ENCODE results near the gene MCUB.
A peak's percentile ranks its signal among the peaks of the same experiment; 100 is the strongest.

The MCUB gene

GRCh38 chr4:109729718-109730618 lies 169.9 kb downstream of the MCUB start, which contains the start of gene PLA2G12A:
PLA2G12A (minus strand) TSS chr4:109730070; CDS start chr4:109729809, 261 bp downstream.
- TF ChIP-seq, protein P1, sequence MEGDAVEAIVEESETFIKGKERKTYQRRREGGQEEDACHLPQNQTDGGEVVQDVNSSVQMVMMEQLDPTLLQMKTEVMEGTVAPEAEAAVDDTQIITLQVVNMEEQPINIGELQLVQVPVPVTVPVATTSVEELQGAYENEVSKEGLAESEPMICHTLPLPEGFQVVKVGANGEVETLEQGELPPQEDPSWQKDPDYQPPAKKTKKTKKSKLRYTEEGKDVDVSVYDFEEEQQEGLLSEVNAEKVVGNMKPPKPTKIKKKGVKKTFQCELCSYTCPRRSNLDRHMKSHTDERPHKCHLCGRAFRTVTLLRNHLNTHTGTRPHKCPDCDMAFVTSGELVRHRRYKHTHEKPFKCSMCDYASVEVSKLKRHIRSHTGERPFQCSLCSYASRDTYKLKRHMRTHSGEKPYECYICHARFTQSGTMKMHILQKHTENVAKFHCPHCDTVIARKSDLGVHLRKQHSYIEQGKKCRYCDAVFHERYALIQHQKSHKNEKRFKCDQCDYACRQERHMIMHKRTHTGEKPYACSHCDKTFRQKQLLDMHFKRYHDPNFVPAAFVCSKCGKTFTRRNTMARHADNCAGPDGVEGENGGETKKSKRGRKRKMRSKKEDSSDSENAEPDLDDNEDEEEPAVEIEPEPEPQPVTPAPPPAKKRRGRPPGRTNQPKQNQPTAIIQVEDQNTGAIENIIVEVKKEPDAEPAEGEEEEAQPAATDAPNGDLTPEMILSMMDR (IDR thresholded peaks at IDR 0.05; ENCODE audit: control insufficient read depth, insufficient read depth, low read depth, low read length, missing control alignments): no peak
- peak within 1 kb of the TSS; percentile 74 for H3K4me3 ChIP-seq (ENCODE audit: control insufficient read depth, low read depth, low read length)
- no peak for DNase-seq (ENCODE audit: low read depth)

GRCh38 chr4:109730619-109731545 lies 170.8 kb downstream of the MCUB start:
- H3K4me3 ChIP-seq (ENCODE audit: control insufficient read depth, low read depth, low read length): peak overlapping the region; percentile 74
- TF ChIP-seq, protein P1 (IDR thresholded peaks at IDR 0.05; ENCODE audit: control insufficient read depth, insufficient read depth, low read depth, low read length, missing control alignments): no peak
- peak; percentile 7 for DNase-seq (ENCODE audit: low read depth)

DNA sequence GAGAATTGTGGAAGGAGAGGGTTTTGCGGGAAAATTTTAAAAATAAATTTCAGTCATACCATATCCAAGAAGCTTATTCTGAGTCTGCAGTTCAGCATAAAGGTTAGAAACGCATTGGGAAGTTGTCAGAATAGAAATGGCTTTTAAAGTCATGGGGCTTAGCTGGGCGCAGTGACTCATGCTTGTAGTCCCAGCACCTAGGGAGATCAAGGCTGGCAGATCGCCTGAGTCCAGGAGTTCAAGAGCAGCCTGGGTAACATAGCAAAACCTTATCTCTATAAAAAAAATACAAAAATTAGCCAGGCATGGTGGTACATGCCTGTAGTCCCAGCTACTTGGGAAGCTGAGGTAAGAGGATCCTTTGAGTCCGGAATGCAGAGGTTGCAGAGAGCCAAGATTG lies 173.7 kb downstream of the MCUB start:
- TF ChIP-seq, protein P1 (IDR thresholded peaks at IDR 0.05; ENCODE audit: control insufficient read depth, insufficient read depth, low read depth, low read length, missing control alignments): no peak
- no peak overlapping the region for H3K4me3 ChIP-seq (ENCODE audit: control insufficient read depth, low read depth, low read length)
- DNase-seq (ENCODE audit: low read depth): no peak

GRCh38 chr4:109735566-109736365 lies 175.7 kb downstream of the MCUB start:
- H3K4me3 ChIP-seq (ENCODE audit: control insufficient read depth, low read depth, low read length): no peak overlapping the region
- DNase-seq (ENCODE audit: low read depth): no peak
- TF ChIP-seq, protein P1 (IDR thresholded peaks at IDR 0.05; ENCODE audit: control insufficient read depth, insufficient read depth, low read depth, low read length, missing control alignments): no peak
